GM12878 (cell line): ENCODE data around the gene BAG1. TPM values are rescaled to one million over a fixed set of nuclear protein-coding genes. Genes with fewer than 3 reads are reported as not detected.

ENCODE experiments used
- ATAC-seq: fragments of 200-7000 bp; cut with Tn5 transposase; 3 replicates; pipeline ENCODE4 v1.9.1; 2020; ENCODE audit warnings: mild to moderate bottlenecking, moderate library complexity
- BruUV-seq: library from RNA; stranded (reverse); fragments of 400-500 nt; replicated peaks from 2 replicates; lab custom pipeline; 2021; lab: Mats Ljungman, UMichigan
- CTCF ChIA-PET: fragments of 300-600 bp; sonication (Branson Sonifier 250); formaldehyde crosslinking; extraction: SDS; loops from one replicate; lab custom pipeline; 2021; ENCODE audit warnings: inconsistent platforms; lab: Yijun Ruan, JAX
- POLR2A ChIA-PET: fragments of 350-600 bp; formaldehyde crosslinking; extraction: SDS; loops from one replicate; lab custom pipeline; 2021; ENCODE audit warnings: inconsistent platforms; lab: Charles Lee
- RAD21 ChIA-PET: fragments of 300-600 bp; sonication (Branson Sonifier 250); formaldehyde crosslinking; loops from one replicate; lab custom pipeline; 2023; ENCODE audit warnings: antibody characterized with exemption; ENCODE audit not compliant: unreplicated experiment; lab: Charles Lee
- SMC1A ChIA-PET: fragments of 300-600 bp; sonication (Branson Sonifier 250); formaldehyde crosslinking; loops from one replicate; lab custom pipeline; 2023; ENCODE audit not compliant: unreplicated experiment, uncharacterized antibody; lab: Charles Lee
- DNase-seq: peaks from one replicate; pipeline ENCODE4 v3.0.0-alpha.2; 2011; ENCODE audit warnings: low read depth, low spot score
- FAIRE-seq: peaks from 3 replicates; lab custom pipeline; 2011; peaks lifted over from hg19 to GRCh38; lab: Jason Lieb, UNC
- H2AFZ ChIP-seq: 2 replicates; pipeline ENCODE4 v1.6.0; 2011; ENCODE audit warnings: low read depth, low read length, control low read depth; ENCODE audit not compliant: control insufficient read depth
- H3K27ac ChIP-seq: 2 replicates; pipeline ENCODE4 v1.5.1; 2011; ENCODE audit warnings: control low read depth; ENCODE audit not compliant: control insufficient read depth, insufficient read depth
- H3K27me3 ChIP-seq, 2 experiments: replicated peaks in 1 of 2; 2 replicates each; pipeline versions ENCODE4 v1.6.0 to v1.6.1; 2011; ENCODE audit warnings: low read length in 1 of 2; ENCODE audit not compliant: control insufficient read depth in 2 of 2, insufficient read depth in 2 of 2
- H3K36me3 ChIP-seq, 2 experiments: 2 replicates each; pipeline ENCODE4 v1.5.1; 2011; ENCODE audit warnings: low read length in 1 of 2; ENCODE audit not compliant: control insufficient read depth in 2 of 2, insufficient read depth in 2 of 2
- H3K4me1 ChIP-seq: 2 replicates; pipeline ENCODE4 v1.6.1; 2011; ENCODE audit warnings: mild to moderate bottlenecking, low read length, moderate library complexity, mixed read lengths; ENCODE audit not compliant: control insufficient read depth, insufficient read depth
- H3K4me2 ChIP-seq: 2 replicates; pipeline ENCODE4 v1.6.0; 2011; ENCODE audit warnings: control low read depth; ENCODE audit not compliant: control insufficient read depth, insufficient read depth
- H3K4me3 ChIP-seq: fragments of 200-600 bp; sonication (generic); 2 replicates; pipeline ENCODE4 v1.5.1; 2016
- H3K79me2 ChIP-seq: 2 replicates; pipeline ENCODE4 v1.6.0; 2011; ENCODE audit warnings: low read length; ENCODE audit not compliant: control insufficient read depth, insufficient read depth
- H3K9ac ChIP-seq: 2 replicates; pipeline ENCODE4 v1.8.0; 2011; ENCODE audit warnings: low read length, control low read depth, mixed read lengths; ENCODE audit not compliant: control insufficient read depth, insufficient read depth
- H3K9me3 ChIP-seq: replicated peaks from 3 replicates; pipeline ENCODE4 v1.5.1; 2011; ENCODE audit warnings: mild to moderate bottlenecking, low read length; ENCODE audit not compliant: control insufficient read depth, insufficient read depth
- H4K20me1 ChIP-seq: 2 replicates; pipeline ENCODE4 v1.6.0; 2011; ENCODE audit not compliant: control insufficient read depth, insufficient read depth
- BHLHE40 ChIP-seq, 2 experiments: fragments of 450-650 bp in 1 of 2; IDR thresholded peaks; 2 replicates each; pipeline ENCODE4 v1.6.1; 2011 to 2017; ENCODE audit warnings: low read depth in 2 of 2, borderline replicate concordance in 1 of 2, improper control_type of control experiment in 1 of 2, low read length in 1 of 2, mild to moderate bottlenecking in 1 of 2
- CBX3 ChIP-seq: fragments of 200-600 bp; sonication (generic); IDR thresholded peaks from 2 replicates; pipeline ENCODE4 v1.6.1; 2016; ENCODE audit warnings: low read depth, borderline replicate concordance
- CREB1 ChIP-seq: IDR thresholded peaks from 2 replicates; pipeline ENCODE4 v1.6.1; 2012; ENCODE audit warnings: low read depth, mild to moderate bottlenecking, inconsistent platforms
- ESRRA ChIP-seq: IDR thresholded peaks from 2 replicates; pipeline ENCODE4 v1.6.1; 2012; ENCODE audit warnings: mild to moderate bottlenecking, low read length, improper control_type of control experiment
- GATAD2B ChIP-seq: fragments of 450-650 bp; conservative IDR thresholded peaks from 2 replicates; pipeline ENCODE4 v1.6.1; 2017; ENCODE audit warnings: low read depth, mild to moderate bottlenecking, moderate library complexity
- IKZF2 ChIP-seq, 2 experiments: fragments of 450-650 bp; IDR thresholded peaks; 2 replicates each; pipeline ENCODE4 v1.6.1; 2017; ENCODE audit warnings: mild to moderate bottlenecking in 2 of 2, moderate library complexity in 2 of 2
- KAT2A ChIP-seq: conservative IDR thresholded peaks from 2 replicates; pipeline ENCODE4 v1.6.1; 2011; ENCODE audit warnings: low read depth, low read length; ENCODE audit not compliant: control insufficient read depth
- MXI1 ChIP-seq: fragments of 150-350 bp; IDR thresholded peaks from 2 replicates; pipeline ENCODE4 v1.6.1; 2011; ENCODE audit warnings: low read depth, mild to moderate bottlenecking, inconsistent platforms, low read length, improper control_type of control experiment
- NR2F1 ChIP-seq: fragments of 450-650 bp; conservative IDR thresholded peaks from 2 replicates; pipeline ENCODE4 v1.6.1; 2017; ENCODE audit warnings: mild to moderate bottlenecking
- RAD21 ChIP-seq: IDR thresholded peaks from 2 replicates; pipeline ENCODE4 v1.6.1; 2011; ENCODE audit warnings: mild to moderate bottlenecking, low read depth, low read length, moderate library complexity; ENCODE audit not compliant: insufficient read depth
- RAD51 ChIP-seq: fragments of 450-650 bp; IDR thresholded peaks from 2 replicates; pipeline ENCODE4 v1.6.1; 2016; ENCODE audit warnings: moderate library complexity, mild to moderate bottlenecking, inconsistent platforms
- RCOR1 ChIP-seq: conservative IDR thresholded peaks from 2 replicates; pipeline ENCODE4 v1.6.1; 2012; ENCODE audit warnings: low read depth, low read length, improper control_type of control experiment
- STAT3 ChIP-seq: IDR thresholded peaks from 2 replicates; pipeline ENCODE4 v1.6.1; 2011; ENCODE audit warnings: low read depth, low read length, improper control_type of control experiment
- SUZ12 ChIP-seq: fragments of 200-600 bp; sonication (generic); IDR thresholded peaks from one replicate; pipeline ENCODE4 v1.6.1; 2018; ENCODE audit warnings: antibody characterized with exemption, mild to moderate bottlenecking; ENCODE audit not compliant: unreplicated experiment
- ZNF622 ChIP-seq: fragments of 450-650 bp; IDR thresholded peaks from 2 replicates; pipeline ENCODE4 v1.6.1; 2017; ENCODE audit warnings: mild to moderate bottlenecking, inconsistent platforms
- WGBS: methylation state at CpG from one replicate; pipeline ENCODE4 v1.1.6; 2016; ENCODE audit warnings: low lambda C conversion rate; ENCODE audit not compliant: insufficient replicate concordance, insufficient coverage; ENCODE audit errors: missing lambda C conversion rate; 5-methylcytosine and 5-hydroxymethylcytosine counted together
- in situ Hi-C: fragments of 300-500 bp; cut with MboI; formaldehyde crosslinking; loops from 9 replicates; pipeline ENCODE4 v1.14.3; 2018; ENCODE audit warnings: mixed read lengths
- intact Hi-C: fragments of 100-400 bp; cut with micrococcal nuclease; formaldehyde crosslinking; loops from one replicate; pipeline ENCODE4 v1.14.2; 2022; ENCODE audit not compliant: unreplicated experiment
- polyA plus RNA-seq, 11 experiments: library from polyadenylated mRNA; depleted of rRNA in 4 of 11; unstranded in 6 of 11; stranded (reverse) in 5 of 11; fragments of >200 nt; fragmentation: Nextera tagmentation in 4 of 11; fragmentation: Illumina TruSeq in 1 of 11; extraction: Ambion mirVana in 4 of 11; extraction: Trizol in 1 of 11; gene quantifications; 1 replicate in 1 of 11; 2 replicates in 10 of 11; pipeline versions ENCODE4 v1.2.1 to v1.2.3, GENCODE V29; 2011 to 2016; ENCODE audit warnings: inconsistent platforms in 2 of 11, missing spikeins in 2 of 11, low read depth in 1 of 11
- total RNA-seq, 4 experiments: library from RNA; depleted of rRNA in 3 of 4; stranded (reverse); fragments of >200 nt in 3 of 4; fragmentation: Illumina TruSeq in 1 of 4; extraction: Trizol in 1 of 4; gene quantifications; 2 replicates each; pipeline versions ENCODE4 v1.2.1 to v1.2.3, GENCODE V29; 2013 to 2021
- TF ChIP-seq, protein P1 (sequence below): fragments of 450-650 bp; IDR thresholded peaks from 2 replicates; pipeline ENCODE4 v1.6.1; 2016; ENCODE audit warnings: mild to moderate bottlenecking, moderate library complexity, borderline replicate concordance
- TF ChIP-seq, protein P2 (sequence below): IDR thresholded peaks from 2 replicates; pipeline ENCODE4 v1.6.1; 2012; ENCODE audit warnings: low read depth, low read length, improper control_type of control experiment

The BAG1 gene
- total and polyA plus RNA-seq, 10 of the 15 experiments (the other 5 are each of a cell fraction or from before 2014, with no cell fraction given) = 11.6 to 135 (median 68.9) TPM

- BruUV-seq = no TSS peak
- no peaks in the 10 kb centered on the region for H3K9me3 ChIP-seq
- H3K27ac ChIP-seq = peak overlapping the region; percentile 77
- ATAC-seq = peak; percentile 60
- no peak overlapping the region for H2AFZ ChIP-seq
- peak overlapping the region; percentile 67 for H3K4me3 ChIP-seq
- no peaks in the 10 kb centered on the region for H4K20me1 ChIP-seq
- ChIA-PET RAD21 (interaction anchor here (2.9 kb wide), 1 partner anchor 8 kb away, joined by 13 read pairs; no protein-coding TSS in a partner anchor), SMC1A (interaction anchor here (0.7 to 1.3 kb wide), 2 partner anchors 9 to 158 kb away, joined by 3 read pairs; no protein-coding TSS in a partner anchor), CTCF (interaction anchor here (1.1 to 3.6 kb wide), 2 partner anchors 9 to 23 kb away, joined by 3 to 32 read pairs; no protein-coding TSS in a partner anchor), POLR2A (interaction anchor here (0.9 kb wide), 1 partner anchor 178 kb away, joined by 4 read pairs; the partner anchor contains the start of gene NOL6)
- peaks cover 4 to 38% of the 10 kb centered on the region in 2 experiments; a peak in 3 of 4 replicates for H3K36me3 ChIP-seq
- peak overlapping the region; percentile 90 for H3K4me2 ChIP-seq
- FAIRE-seq = peak; percentile 84
- H3K9ac ChIP-seq = peak overlapping the region; percentile 46
- peak; percentile 43 for DNase-seq
- peaks cover 31% of the 10 kb centered on the region for H3K4me1 ChIP-seq
- in situ Hi-C loops (loop anchor here (5.0 kb wide), 1 partner anchor 48 kb away; no protein-coding TSS in a partner anchor), intact Hi-C loops (loop anchor here (10.0 kb wide), 1 partner anchor 131 kb away; the partner anchor contains the start of gene B4GALT1)
- H3K27me3 ChIP-seq = no peaks in the 10 kb centered on the region
- WGBS = 1% methylated on average over 2 of the region's 2 CpGs
- peaks cover 97% of the 10 kb centered on the region for H3K79me2 ChIP-seq
- TF ChIP-seq GATAD2B = no peak
- 0 out of 2 replicates have a peak, but pooled peaks have one; percentile 15 for TF ChIP-seq CREB1
- no peak for TF ChIP-seq RCOR1
- TF ChIP-seq CBX3 = no peak
- no peak for TF ChIP-seq MXI1
- no peak for TF ChIP-seq KAT2A
- TF ChIP-seq BHLHE40 (IDR thresholded peaks at IDR 0.05; ENCODE audit: borderline replicate concordance in 1 of 2, low read depth in 2 of 2, low read length in 1 of 2) = 0 out of 4 replicates have a peak, but pooled peaks of 1 of the 2 experiments have one; percentile 19
- TF ChIP-seq SUZ12 = no peak
- TF ChIP-seq, protein P1, sequence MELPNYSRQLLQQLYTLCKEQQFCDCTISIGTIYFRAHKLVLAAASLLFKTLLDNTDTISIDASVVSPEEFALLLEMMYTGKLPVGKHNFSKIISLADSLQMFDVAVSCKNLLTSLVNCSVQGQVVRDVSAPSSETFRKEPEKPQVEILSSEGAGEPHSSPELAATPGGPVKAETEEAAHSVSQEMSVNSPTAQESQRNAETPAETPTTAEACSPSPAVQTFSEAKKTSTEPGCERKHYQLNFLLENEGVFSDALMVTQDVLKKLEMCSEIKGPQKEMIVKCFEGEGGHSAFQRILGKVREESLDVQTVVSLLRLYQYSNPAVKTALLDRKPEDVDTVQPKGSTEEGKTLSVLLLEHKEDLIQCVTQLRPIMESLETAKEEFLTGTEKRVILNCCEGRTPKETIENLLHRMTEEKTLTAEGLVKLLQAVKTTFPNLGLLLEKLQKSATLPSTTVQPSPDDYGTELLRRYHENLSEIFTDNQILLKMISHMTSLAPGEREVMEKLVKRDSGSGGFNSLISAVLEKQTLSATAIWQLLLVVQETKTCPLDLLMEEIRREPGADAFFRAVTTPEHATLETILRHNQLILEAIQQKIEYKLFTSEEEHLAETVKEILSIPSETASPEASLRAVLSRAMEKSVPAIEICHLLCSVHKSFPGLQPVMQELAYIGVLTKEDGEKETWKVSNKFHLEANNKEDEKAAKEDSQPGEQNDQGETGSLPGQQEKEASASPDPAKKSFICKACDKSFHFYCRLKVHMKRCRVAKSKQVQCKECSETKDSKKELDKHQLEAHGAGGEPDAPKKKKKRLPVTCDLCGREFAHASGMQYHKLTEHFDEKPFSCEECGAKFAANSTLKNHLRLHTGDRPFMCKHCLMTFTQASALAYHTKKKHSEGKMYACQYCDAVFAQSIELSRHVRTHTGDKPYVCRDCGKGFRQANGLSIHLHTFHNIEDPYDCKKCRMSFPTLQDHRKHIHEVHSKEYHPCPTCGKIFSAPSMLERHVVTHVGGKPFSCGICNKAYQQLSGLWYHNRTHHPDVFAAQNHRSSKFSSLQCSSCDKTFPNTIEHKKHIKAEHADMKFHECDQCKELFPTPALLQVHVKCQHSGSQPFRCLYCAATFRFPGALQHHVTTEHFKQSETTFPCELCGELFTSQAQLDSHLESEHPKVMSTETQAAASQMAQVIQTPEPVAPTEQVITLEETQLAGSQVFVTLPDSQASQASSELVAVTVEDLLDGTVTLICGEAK = no peak
- TF ChIP-seq, protein P2, sequence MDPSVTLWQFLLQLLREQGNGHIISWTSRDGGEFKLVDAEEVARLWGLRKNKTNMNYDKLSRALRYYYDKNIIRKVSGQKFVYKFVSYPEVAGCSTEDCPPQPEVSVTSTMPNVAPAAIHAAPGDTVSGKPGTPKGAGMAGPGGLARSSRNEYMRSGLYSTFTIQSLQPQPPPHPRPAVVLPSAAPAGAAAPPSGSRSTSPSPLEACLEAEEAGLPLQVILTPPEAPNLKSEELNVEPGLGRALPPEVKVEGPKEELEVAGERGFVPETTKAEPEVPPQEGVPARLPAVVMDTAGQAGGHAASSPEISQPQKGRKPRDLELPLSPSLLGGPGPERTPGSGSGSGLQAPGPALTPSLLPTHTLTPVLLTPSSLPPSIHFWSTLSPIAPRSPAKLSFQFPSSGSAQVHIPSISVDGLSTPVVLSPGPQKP = no peak
- TF ChIP-seq RAD21 = no peak
- TF ChIP-seq ESRRA = no peak
- no peak for TF ChIP-seq RAD51
- no peak for TF ChIP-seq IKZF2 (IDR thresholded peaks at IDR 0.05)
- no peak for TF ChIP-seq NR2F1
- TF ChIP-seq ZNF622 = no peak
- no peak for TF ChIP-seq STAT3
Measured at GRCh38 chr9:33295571-33295970, 31.1 kb upstream of the BAG1 start.
